OCI-LY7 (cell line): ENCODE results near the gene ATP5F1E. TPM values are rescaled to one million over a fixed set of nuclear protein-coding genes. Genes with fewer than 3 reads are reported as not detected.

Experiments used
- BruUV-seq: library from RNA; stranded (reverse); fragments of 400-500 nt; replicated peaks from 2 replicates; lab custom pipeline; 2021; lab: Mats Ljungman, UMichigan
- CTCF ChIA-PET: fragments of 300-600 bp; sonication (Branson Sonifier 250); formaldehyde crosslinking; loops from one replicate; lab custom pipeline; 2022; ENCODE audit warnings: antibody characterized with exemption; ENCODE audit not compliant: unreplicated experiment; lab: Charles Lee
- POLR2A ChIA-PET: fragments of 300-600 bp; sonication (Branson Sonifier 250); formaldehyde crosslinking; loops from one replicate; lab custom pipeline; 2022; ENCODE audit warnings: antibody characterized with exemption; lab: Charles Lee
- DNase-seq: peaks from one replicate; pipeline ENCODE4 v3.0.0-alpha.2; 2015; ENCODE audit warnings: low spot score
- H2AFZ ChIP-seq: fragments of 200-600 bp; sonication (generic), shearing (Covaris generic); 2 replicates; pipeline ENCODE4 v1.6.1; 2014; ENCODE audit warnings: mild to moderate bottlenecking, antibody characterized with exemption, low read length, moderate library complexity
- H3K27ac ChIP-seq: fragments of 200-600 bp; sonication (generic); 2 replicates; pipeline ENCODE4 v1.5.1; 2014; ENCODE audit warnings: mixed run types, low read depth, mild to moderate bottlenecking, moderate library complexity, low read length, inconsistent platforms; ENCODE audit not compliant: poor library complexity, severe bottlenecking
- H3K36me3 ChIP-seq: fragments of 200-600 bp; sonication (generic); 2 replicates; pipeline ENCODE4 v1.6.1; 2014; ENCODE audit warnings: mild to moderate bottlenecking, antibody characterized with exemption, low read length, moderate library complexity, mixed read lengths; ENCODE audit not compliant: insufficient read depth
- H3K4me1 ChIP-seq: fragments of 200-600 bp; sonication (generic); 2 replicates; pipeline ENCODE4 v1.5.1; 2014; ENCODE audit warnings: mild to moderate bottlenecking, low read length; ENCODE audit not compliant: insufficient read depth, poor library complexity, severe bottlenecking
- H3K4me2 ChIP-seq: fragments of 200-600 bp; sonication (generic); 2 replicates; pipeline ENCODE4 v1.6.1; 2014; ENCODE audit warnings: mild to moderate bottlenecking, low read length
- H3K4me3 ChIP-seq: fragments of 200-600 bp; sonication (generic); 2 replicates; pipeline ENCODE4 v1.5.1; 2014; ENCODE audit warnings: mild to moderate bottlenecking, low read depth, low read length; ENCODE audit not compliant: poor library complexity, severe bottlenecking
- H3K79me2 ChIP-seq: fragments of 200-600 bp; sonication (generic); 2 replicates; pipeline ENCODE4 v1.6.1; 2016; ENCODE audit warnings: low read depth, mild to moderate bottlenecking, low read length, moderate library complexity, mixed read lengths; ENCODE audit not compliant: insufficient read depth
- H3K9me2 ChIP-seq: fragments of 200-600 bp; sonication (generic); 2 replicates; pipeline ENCODE4 v1.6.1; 2016; ENCODE audit warnings: mild to moderate bottlenecking, low read length, mixed read lengths; ENCODE audit not compliant: insufficient read depth
- H3K9me3 ChIP-seq: fragments of 200-600 bp; sonication (generic); 2 replicates; pipeline ENCODE4 v1.6.1; 2014; ENCODE audit warnings: mild to moderate bottlenecking, mixed run types, low read length, mixed read lengths
- H4K20me1 ChIP-seq: fragments of 200-600 bp; sonication (generic); 2 replicates; pipeline ENCODE4 v1.6.1; 2014; ENCODE audit warnings: mild to moderate bottlenecking, antibody characterized with exemption, low read length, moderate library complexity, mixed read lengths; ENCODE audit not compliant: insufficient read depth
- CTCF ChIP-seq: fragments of 200-600 bp; sonication (generic); conservative IDR thresholded peaks from 2 replicates; pipeline ENCODE4 v1.5.1; 2014; ENCODE audit warnings: mild to moderate bottlenecking, antibody characterized with exemption, low read length, moderate library complexity, mixed read lengths
- EZH2phosphoT487 ChIP-seq: fragments of 200-600 bp; sonication (generic); IDR thresholded peaks from 2 replicates; pipeline ENCODE4 v1.6.1; 2018; ENCODE audit warnings: low read depth, borderline replicate concordance, mild to moderate bottlenecking, mixed run types, antibody characterized with exemption, low read length, moderate library complexity, mixed read lengths
- intact Hi-C: fragments of 100-400 bp; cut with micrococcal nuclease; formaldehyde crosslinking; loops from one replicate; pipeline ENCODE4 v1.10.0; 2022; ENCODE audit not compliant: unreplicated experiment
- total RNA-seq, 2 experiments: library from RNA; depleted of rRNA in 1 of 2; stranded (reverse); fragments of >200 nt in 1 of 2; shearing (Covaris generic) in 1 of 2; gene quantifications; 2 replicates each; pipeline ENCODE4 v1.2.3, GENCODE V29; 2014 to 2022

The ATP5F1E gene
- total RNA-seq, 2 experiments from 2014 or later, result 42.4 to 67.2 TPM

GRCh38 chr20:59025511-59025910 lies 6.6 kb downstream of the ATP5F1E start:
- BruUV-seq, result no TSS peak
- ChIA-PET CTCF (no interaction called here), POLR2A (no interaction called here)
- intact Hi-C loops, result no loop called here
- no peak overlapping the region for H2AFZ ChIP-seq
- H3K36me3 ChIP-seq, result peaks cover 84% of the 10 kb centered on the region
- no peaks in the 10 kb centered on the region for H3K9me2 ChIP-seq
- no peak overlapping the region for H3K27ac ChIP-seq
- no peak for DNase-seq
- H3K4me2 ChIP-seq, result no peak overlapping the region
- H3K4me3 ChIP-seq, result no peak overlapping the region
- peaks cover 37% of the 10 kb centered on the region for H4K20me1 ChIP-seq
- no peak for TF ChIP-seq EZH2phosphoT487
- TF ChIP-seq CTCF, result no peak
- H3K4me1 ChIP-seq, result peaks cover 23% of the 10 kb centered on the region
- peaks cover 51% of the 10 kb centered on the region for H3K79me2 ChIP-seq
- no peaks in the 10 kb centered on the region for H3K9me3 ChIP-seq

- Histone ChIP-seq H3K4me1 (peaks cover 19% of the 10 kb centered on the region), H3K36me3 (peaks cover 80% of the 10 kb centered on the region), H2AFZ (no peak overlapping the region), H3K4me3 (no peak overlapping the region), H3K9me2 (no peaks in the 10 kb centered on the region), H4K20me1 (peaks cover 32% of the 10 kb centered on the region), H3K4me2 (no peak overlapping the region), H3K9me3 (no peaks in the 10 kb centered on the region), H3K27ac (no peak overlapping the region), H3K79me2 (peaks cover 46% of the 10 kb centered on the region)
- DNase-seq, result no peak
- no TSS peak for BruUV-seq
- ChIA-PET POLR2A (no interaction called here), CTCF (no interaction called here)
- intact Hi-C loops, result no loop called here
- TF ChIP-seq CTCF, result no peak
- no peak for TF ChIP-seq EZH2phosphoT487
Measured at GRCh38 chr20:59025086-59025485, 7.0 kb downstream of the ATP5F1E start.

- BruUV-seq, result no TSS peak
- POLR2A ChIA-PET, result no interaction called here
Measured at GRCh38 chr20:59024111-59024530, 8.0 kb downstream of the ATP5F1E start.

More at GRCh38 chr20:59024111-59024530, 8.0 kb downstream of the ATP5F1E start:
- no peaks in the 10 kb centered on the region for H3K9me2 ChIP-seq
- H3K27ac ChIP-seq, result no peak overlapping the region
- H3K4me2 ChIP-seq, result no peak overlapping the region
- peaks cover 70% of the 10 kb centered on the region for H3K36me3 ChIP-seq
- no peak overlapping the region for H2AFZ ChIP-seq
- peaks cover 9% of the 10 kb centered on the region for H3K4me1 ChIP-seq
- H3K9me3 ChIP-seq, result no peaks in the 10 kb centered on the region
- H3K4me3 ChIP-seq, result no peak overlapping the region
- peaks cover 23% of the 10 kb centered on the region for H4K20me1 ChIP-seq
- DNase-seq, result no peak
- intact Hi-C loops, result no loop called here
- CTCF ChIA-PET, result no interaction called here
- H3K79me2 ChIP-seq, result peaks cover 37% of the 10 kb centered on the region
- TF ChIP-seq CTCF (no peak), EZH2phosphoT487 (no peak)
